KOPT-K1 (cell line): ENCODE measurements around the gene PAPOLA.

Experiments used
- H3K27ac ChIP-seq: fragments of 200-600 bp; sonication (generic); 2 replicates; pipeline ENCODE4 v1.5.1; 2016; ENCODE audit warnings: antibody characterized with exemption, mild to moderate bottlenecking, low read depth, low read length; ENCODE audit not compliant: poor library complexity, severe bottlenecking
- H3K36me3 ChIP-seq: fragments of 200-600 bp; sonication (generic); 2 replicates; pipeline ENCODE4 v1.5.1; 2017; ENCODE audit warnings: antibody characterized with exemption, mild to moderate bottlenecking, low read length, moderate library complexity; ENCODE audit not compliant: insufficient read depth
- H3K9me3 ChIP-seq: fragments of 200-600 bp; sonication (generic); 2 replicates; pipeline ENCODE4 v1.5.1; 2017; ENCODE audit warnings: antibody characterized with exemption, low read length, mild to moderate bottlenecking; ENCODE audit not compliant: insufficient read depth, poor library complexity, severe bottlenecking

PAPOLA gene

DNA sequence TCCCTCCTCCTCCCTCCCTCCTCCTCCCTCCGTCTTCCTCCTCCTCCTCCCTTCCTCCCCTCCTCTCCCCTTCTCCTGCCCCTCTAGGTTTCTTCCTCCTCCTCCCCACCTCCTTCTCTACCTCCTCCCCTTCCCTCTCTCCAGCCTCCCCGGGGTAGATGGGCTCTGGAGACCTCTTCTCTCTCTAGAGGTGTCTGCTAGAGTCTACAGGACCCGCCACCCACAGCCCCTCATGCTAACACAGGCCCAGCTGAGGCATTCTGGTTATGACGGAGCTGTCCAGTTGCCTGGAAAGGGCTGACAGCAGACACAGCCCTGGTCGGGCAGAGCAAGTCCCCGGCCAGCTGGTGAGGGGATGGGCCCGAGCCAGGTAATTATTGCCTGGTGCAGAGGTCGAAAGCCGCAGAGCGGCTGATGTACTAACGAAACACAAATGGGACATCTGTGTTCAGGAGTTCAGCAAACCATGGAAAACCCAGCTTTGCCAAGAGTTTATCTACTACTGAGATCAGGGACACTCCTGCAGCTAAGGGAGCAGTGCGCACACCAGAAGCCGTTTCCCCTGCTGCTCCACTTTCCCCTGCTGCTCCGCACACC, 96.2 kb downstream of the PAPOLA start:
- no peaks in the 10 kb centered on the region for H3K36me3 ChIP-seq
- H3K27ac ChIP-seq = no peak overlapping the region
- H3K9me3 ChIP-seq = no peaks in the 10 kb centered on the region

DNA sequence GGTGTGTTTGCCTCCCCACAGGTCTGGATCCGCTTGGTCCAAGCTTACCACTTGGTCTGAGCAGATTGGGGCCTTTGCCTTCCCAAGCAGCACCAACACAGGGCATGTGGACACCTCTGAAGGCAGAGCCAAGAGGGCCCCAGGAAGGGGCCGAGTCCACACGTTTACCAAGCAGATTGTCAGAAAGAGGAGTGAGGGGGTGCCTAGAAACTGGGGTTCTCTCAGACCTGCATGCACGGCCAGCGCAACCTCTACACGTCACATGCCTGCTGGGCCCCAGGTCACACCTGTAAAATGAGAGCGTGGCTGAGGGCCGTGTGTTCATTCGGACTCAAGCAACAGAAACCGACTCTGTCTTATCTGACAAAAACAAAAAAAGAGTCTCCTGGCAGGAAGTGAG, 96.9 kb downstream of the PAPOLA start:
- Histone ChIP-seq H3K9me3 (no peaks in the 10 kb centered on the region), H3K36me3 (no peaks in the 10 kb centered on the region), H3K27ac (no peak overlapping the region)

DNA sequence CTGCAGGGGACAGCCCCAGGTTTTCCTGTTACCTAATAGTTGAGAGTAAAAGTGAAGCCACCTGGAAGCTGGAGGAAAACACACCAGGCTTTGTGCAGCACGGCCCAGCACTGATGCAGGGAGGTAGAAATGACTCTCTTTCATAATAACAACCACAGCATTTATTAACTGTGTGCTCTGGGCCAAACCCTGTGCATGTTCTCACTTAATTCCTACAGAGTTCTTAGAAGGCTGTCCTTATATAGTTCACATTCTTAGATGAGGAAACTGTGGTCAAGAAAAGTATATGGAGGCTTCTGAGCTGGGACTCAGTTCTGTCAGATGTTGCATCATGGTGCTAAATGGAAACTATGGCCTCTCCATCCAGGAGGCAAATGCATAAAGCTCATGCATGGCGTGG, 100.0 kb downstream of the PAPOLA start:
- H3K9me3 ChIP-seq = no peaks in the 10 kb centered on the region
- no peak overlapping the region for H3K27ac ChIP-seq
- H3K36me3 ChIP-seq = no peaks in the 10 kb centered on the region

DNA sequence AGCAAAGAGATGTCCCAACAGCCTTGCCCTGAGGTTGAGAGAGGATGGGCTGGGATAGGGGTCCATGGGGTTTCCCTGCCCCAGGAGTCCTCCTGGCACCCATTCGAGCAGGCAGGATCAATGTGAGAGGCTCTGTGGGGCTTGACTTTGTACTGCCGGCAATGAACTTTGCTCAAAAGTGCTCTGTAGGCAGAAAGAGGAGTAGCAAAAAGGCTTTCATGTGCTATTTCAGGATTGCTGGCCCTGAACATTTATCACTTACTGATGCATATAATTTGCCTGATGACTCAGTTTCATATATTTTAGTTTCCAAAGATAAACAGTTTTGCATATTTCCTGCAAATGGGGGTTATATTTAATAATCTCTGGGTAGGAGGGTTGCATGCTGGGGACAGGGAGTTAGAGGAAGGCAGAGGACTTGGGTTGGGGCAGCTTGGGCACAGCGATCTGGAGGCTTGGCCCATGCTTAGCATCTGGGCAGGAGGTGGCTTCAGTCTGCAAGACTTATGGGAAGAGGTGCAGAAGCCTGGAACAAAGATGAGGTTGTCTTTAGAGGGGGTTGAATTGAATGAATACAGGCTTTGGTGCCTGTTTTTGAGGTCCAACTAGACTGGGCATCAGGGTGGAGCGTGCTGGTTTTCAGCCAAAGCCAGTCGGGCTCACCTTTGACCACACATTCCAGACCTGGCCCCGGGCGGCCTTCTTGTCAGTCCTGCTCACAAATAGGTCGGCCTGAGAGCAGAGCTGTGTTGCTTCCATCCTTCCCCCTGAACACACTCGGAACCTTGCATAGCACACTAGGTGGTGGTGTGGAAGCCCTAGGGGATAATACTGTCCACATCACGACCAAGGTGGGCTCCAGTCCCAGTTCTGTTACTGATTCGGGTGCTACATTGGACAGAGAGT, 101.4 kb downstream of the PAPOLA start:
- no peaks in the 10 kb centered on the region for H3K9me3 ChIP-seq

DNA sequence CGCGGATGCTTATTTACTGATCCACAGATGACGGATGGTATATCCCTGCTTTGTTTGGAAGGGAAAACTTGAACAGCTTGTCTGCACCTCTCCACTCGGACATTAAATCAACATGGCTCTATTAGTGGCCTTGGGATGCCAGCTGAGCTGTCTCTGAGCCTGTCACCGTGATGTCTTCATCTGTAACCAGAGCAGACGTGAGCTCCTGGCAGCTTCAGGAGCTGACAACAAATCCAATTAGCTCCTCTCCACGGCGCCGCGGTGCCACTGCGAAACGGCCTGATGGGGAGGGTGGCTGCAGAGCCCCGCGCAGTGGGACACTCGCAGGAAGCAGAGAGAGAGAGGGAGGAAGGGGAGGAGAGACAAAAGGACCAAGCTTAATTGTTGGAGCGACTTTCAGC, 112.3 kb downstream of the PAPOLA start:
- no peaks in the 10 kb centered on the region for H3K36me3 ChIP-seq
- no peak overlapping the region for H3K27ac ChIP-seq
- no peaks in the 10 kb centered on the region for H3K9me3 ChIP-seq

More for the DNA sequence above, 101.4 kb downstream of the PAPOLA start:
- H3K36me3 ChIP-seq = no peaks in the 10 kb centered on the region
- no peak overlapping the region for H3K27ac ChIP-seq

DNA sequence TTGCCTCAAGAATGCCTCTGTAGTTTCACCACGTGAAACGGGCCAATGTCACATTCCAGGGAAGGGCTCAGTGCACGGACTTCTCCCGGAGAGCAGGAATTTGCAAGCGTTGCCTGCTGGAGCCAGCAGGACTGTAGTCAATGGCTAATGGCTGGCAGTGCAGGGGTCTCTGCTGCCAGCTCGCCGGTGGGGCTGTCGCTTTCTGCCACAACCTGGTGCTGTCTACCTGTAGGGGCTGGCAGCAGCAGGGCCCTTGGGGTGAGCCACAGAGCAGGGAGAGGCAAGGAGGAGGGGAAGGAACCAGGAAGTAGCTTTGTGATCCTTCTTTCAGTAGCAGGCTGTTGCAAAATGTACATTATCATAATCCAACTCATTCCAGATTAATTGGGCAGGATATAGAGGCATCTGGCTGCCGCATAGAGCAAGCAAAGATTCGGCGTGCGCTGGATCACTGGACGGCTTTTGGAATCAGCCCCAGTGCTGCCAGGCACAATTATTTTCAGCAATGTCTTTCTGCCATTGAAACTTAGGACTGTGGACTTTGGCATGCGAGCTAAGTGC, 114.1 kb downstream of the PAPOLA start:
- H3K27ac ChIP-seq = no peak overlapping the region
- H3K36me3 ChIP-seq = no peaks in the 10 kb centered on the region

More for the DNA sequence above, 114.1 kb downstream of the PAPOLA start:
- H3K9me3 ChIP-seq = no peaks in the 10 kb centered on the region
